ENCODE measurements around the gene OR1J4.

DNA sequence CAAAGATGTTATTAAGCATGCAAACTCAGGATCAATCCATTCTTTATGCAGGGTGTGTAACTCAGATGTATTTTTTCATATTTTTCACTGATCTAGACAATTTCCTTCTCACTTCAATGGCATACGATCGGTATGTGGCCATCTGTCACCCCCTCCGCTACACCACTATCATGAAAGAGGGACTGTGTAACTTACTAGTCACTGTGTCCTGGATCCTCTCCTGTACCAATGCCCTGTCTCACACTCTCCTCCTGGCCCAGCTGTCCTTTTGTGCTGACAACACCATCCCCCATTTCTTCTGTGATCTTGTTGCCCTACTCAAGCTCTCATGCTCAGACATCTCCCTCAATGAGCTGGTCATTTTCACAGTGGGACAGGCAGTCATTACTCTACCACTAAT lies 435 bp downstream of the OR1J4 start:
- TF ChIP-seq RFX5 (IDR thresholded peaks at IDR 0.05; ENCODE audit: low read length) (no peak), FOXJ3 (CRISPR knock-in tag; IDR thresholded peaks at IDR 0.05) (no peak), SMC3 (IDR thresholded peaks at IDR 0.05; ENCODE audit: low read depth, low read length) (no peak), EP300 (IDR thresholded peaks at IDR 0.05; ENCODE audit: borderline replicate concordance in 1 of 2, low read depth in 1 of 2, low read length in 1 of 2) (no peak), JUND (IDR thresholded peaks at IDR 0.05) (no peak), CHD2 (IDR thresholded peaks at IDR 0.05; ENCODE audit: low read length, partially characterized antibody) (no peak), EZH2phosphoT487 (IDR thresholded peaks at IDR 0.05; ENCODE audit: borderline replicate concordance, low read depth) (no peak), POLR2AphosphoS5 (IDR thresholded peaks at IDR 0.05; ENCODE audit: low read depth, low read length) (no peak)
- TF ChIP-seq, protein P1, sequence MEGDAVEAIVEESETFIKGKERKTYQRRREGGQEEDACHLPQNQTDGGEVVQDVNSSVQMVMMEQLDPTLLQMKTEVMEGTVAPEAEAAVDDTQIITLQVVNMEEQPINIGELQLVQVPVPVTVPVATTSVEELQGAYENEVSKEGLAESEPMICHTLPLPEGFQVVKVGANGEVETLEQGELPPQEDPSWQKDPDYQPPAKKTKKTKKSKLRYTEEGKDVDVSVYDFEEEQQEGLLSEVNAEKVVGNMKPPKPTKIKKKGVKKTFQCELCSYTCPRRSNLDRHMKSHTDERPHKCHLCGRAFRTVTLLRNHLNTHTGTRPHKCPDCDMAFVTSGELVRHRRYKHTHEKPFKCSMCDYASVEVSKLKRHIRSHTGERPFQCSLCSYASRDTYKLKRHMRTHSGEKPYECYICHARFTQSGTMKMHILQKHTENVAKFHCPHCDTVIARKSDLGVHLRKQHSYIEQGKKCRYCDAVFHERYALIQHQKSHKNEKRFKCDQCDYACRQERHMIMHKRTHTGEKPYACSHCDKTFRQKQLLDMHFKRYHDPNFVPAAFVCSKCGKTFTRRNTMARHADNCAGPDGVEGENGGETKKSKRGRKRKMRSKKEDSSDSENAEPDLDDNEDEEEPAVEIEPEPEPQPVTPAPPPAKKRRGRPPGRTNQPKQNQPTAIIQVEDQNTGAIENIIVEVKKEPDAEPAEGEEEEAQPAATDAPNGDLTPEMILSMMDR (IDR thresholded peaks at IDR 0.05), result no peak
- TF ChIP-seq, protein P2, sequence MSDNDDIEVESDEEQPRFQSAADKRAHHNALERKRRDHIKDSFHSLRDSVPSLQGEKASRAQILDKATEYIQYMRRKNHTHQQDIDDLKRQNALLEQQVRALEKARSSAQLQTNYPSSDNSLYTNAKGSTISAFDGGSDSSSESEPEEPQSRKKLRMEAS (IDR thresholded peaks at IDR 0.05; ENCODE audit: low read depth), result no peak
- TF ChIP-seq, protein P3, sequence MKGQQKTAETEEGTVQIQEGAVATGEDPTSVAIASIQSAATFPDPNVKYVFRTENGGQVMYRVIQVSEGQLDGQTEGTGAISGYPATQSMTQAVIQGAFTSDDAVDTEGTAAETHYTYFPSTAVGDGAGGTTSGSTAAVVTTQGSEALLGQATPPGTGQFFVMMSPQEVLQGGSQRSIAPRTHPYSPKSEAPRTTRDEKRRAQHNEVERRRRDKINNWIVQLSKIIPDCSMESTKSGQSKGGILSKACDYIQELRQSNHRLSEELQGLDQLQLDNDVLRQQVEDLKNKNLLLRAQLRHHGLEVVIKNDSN (IDR thresholded peaks at IDR 0.05; ENCODE audit: borderline replicate concordance, low read depth), result no peak
- TF ChIP-seq, protein P4, sequence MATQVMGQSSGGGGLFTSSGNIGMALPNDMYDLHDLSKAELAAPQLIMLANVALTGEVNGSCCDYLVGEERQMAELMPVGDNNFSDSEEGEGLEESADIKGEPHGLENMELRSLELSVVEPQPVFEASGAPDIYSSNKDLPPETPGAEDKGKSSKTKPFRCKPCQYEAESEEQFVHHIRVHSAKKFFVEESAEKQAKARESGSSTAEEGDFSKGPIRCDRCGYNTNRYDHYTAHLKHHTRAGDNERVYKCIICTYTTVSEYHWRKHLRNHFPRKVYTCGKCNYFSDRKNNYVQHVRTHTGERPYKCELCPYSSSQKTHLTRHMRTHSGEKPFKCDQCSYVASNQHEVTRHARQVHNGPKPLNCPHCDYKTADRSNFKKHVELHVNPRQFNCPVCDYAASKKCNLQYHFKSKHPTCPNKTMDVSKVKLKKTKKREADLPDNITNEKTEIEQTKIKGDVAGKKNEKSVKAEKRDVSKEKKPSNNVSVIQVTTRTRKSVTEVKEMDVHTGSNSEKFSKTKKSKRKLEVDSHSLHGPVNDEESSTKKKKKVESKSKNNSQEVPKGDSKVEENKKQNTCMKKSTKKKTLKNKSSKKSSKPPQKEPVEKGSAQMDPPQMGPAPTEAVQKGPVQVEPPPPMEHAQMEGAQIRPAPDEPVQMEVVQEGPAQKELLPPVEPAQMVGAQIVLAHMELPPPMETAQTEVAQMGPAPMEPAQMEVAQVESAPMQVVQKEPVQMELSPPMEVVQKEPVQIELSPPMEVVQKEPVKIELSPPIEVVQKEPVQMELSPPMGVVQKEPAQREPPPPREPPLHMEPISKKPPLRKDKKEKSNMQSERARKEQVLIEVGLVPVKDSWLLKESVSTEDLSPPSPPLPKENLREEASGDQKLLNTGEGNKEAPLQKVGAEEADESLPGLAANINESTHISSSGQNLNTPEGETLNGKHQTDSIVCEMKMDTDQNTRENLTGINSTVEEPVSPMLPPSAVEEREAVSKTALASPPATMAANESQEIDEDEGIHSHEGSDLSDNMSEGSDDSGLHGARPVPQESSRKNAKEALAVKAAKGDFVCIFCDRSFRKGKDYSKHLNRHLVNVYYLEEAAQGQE (IDR thresholded peaks at IDR 0.05; ENCODE audit: low read depth, low read length), result no peak
- TF ChIP-seq, protein P5, sequence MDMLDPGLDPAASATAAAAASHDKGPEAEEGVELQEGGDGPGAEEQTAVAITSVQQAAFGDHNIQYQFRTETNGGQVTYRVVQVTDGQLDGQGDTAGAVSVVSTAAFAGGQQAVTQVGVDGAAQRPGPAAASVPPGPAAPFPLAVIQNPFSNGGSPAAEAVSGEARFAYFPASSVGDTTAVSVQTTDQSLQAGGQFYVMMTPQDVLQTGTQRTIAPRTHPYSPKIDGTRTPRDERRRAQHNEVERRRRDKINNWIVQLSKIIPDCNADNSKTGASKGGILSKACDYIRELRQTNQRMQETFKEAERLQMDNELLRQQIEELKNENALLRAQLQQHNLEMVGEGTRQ (IDR thresholded peaks at IDR 0.05; ENCODE audit: borderline replicate concordance, low read depth, low read length), result no peak

Measured in SK-N-SH (cell line).